PC-3 (cell line): Measurements from ENCODE around the gene CFAP157. TPM values are rescaled to one million over a fixed set of nuclear protein-coding genes. Genes with fewer than 3 reads are reported as not detected.

Experiments used
- ATAC-seq: fragments of 200-7000 bp; cut with Tn5 transposase; 2 replicates; pipeline ENCODE4 v1.9.1; 2020; ENCODE audit warnings: mild to moderate bottlenecking, moderate library complexity
- BruUV-seq: library from RNA; stranded (reverse); fragments of 400-500 nt; replicated peaks from 2 replicates; lab custom pipeline; 2021; lab: Mats Ljungman, UMichigan
- CTCF ChIA-PET: fragments of 300-600 bp; sonication (Branson Sonifier 250); formaldehyde crosslinking; loops from one replicate; lab custom pipeline; 2022; ENCODE audit warnings: antibody characterized with exemption; lab: Charles Lee
- POLR2A ChIA-PET: fragments of 300-600 bp; sonication (Branson Sonifier 250); formaldehyde crosslinking; loops from one replicate; lab custom pipeline; 2022; ENCODE audit warnings: antibody characterized with exemption; ENCODE audit not compliant: unreplicated experiment; lab: Charles Lee
- DNase-seq: peaks from one replicate; pipeline ENCODE4 v3.0.0-alpha.2; 2015
- H2AFZ ChIP-seq: fragments of 300-600 bp; sonication (generic); 2 replicates; pipeline ENCODE4 v1.6.0; 2016; ENCODE audit warnings: antibody characterized with exemption, low read length
- H3F3A ChIP-seq: fragments of 300-600 bp; sonication (generic); one replicate; pipeline ENCODE4 v1.6.0; 2017; ENCODE audit warnings: antibody characterized with exemption, low read length, control low read depth, mild to moderate bottlenecking; ENCODE audit not compliant: unreplicated experiment
- H3K27ac ChIP-seq: fragments of 300-600 bp; sonication (generic); 2 replicates; pipeline ENCODE4 v1.5.1; 2016; ENCODE audit warnings: mild to moderate bottlenecking, low read length
- H3K27me3 ChIP-seq: fragments of 300-600 bp; sonication (generic); 2 replicates; pipeline ENCODE4 v1.6.1; 2016; ENCODE audit warnings: low read length, mixed read lengths
- H3K36me3 ChIP-seq: fragments of 300-600 bp; sonication (generic); 2 replicates; pipeline ENCODE4 v1.6.1; 2016; ENCODE audit warnings: low read depth, mixed run types, low read length, mixed read lengths
- H3K4me1 ChIP-seq: fragments of 300-600 bp; sonication (generic); 2 replicates; pipeline ENCODE4 v1.5.1; 2016; ENCODE audit warnings: low read length; ENCODE audit not compliant: insufficient read depth
- H3K4me2 ChIP-seq: fragments of 300-600 bp; sonication (generic); 2 replicates; pipeline ENCODE4 v1.6.0; 2016; ENCODE audit warnings: low read length
- H3K4me3 ChIP-seq: fragments of 300-600 bp; sonication (generic); 2 replicates; pipeline ENCODE4 v1.5.1; 2016; ENCODE audit warnings: mild to moderate bottlenecking, low read length, mixed read lengths
- H3K79me2 ChIP-seq: fragments of 300-600 bp; sonication (generic); 2 replicates; pipeline ENCODE4 v1.6.1; 2017; ENCODE audit warnings: low read length, mixed read lengths
- H3K9ac ChIP-seq: fragments of 300-600 bp; sonication (generic); 2 replicates; pipeline ENCODE4 v1.6.0; 2016; ENCODE audit warnings: mild to moderate bottlenecking, low read length
- H3K9me2 ChIP-seq: fragments of 300-600 bp; sonication (generic); replicated peaks from 2 replicates; pipeline ENCODE4 v1.6.1; 2016; ENCODE audit warnings: mixed run types, low read length, mixed read lengths
- H3K9me3 ChIP-seq: fragments of 300-600 bp; sonication (generic); 2 replicates; pipeline ENCODE4 v1.6.1; 2016; ENCODE audit warnings: low read length, mixed read lengths
- H4K20me1 ChIP-seq: fragments of 300-600 bp; sonication (generic); 2 replicates; pipeline ENCODE4 v1.6.1; 2016; ENCODE audit warnings: low read length, mixed read lengths
- CTCF ChIP-seq: fragments of 300-600 bp; sonication (generic); conservative IDR thresholded peaks from 2 replicates; pipeline ENCODE4 v1.5.1; 2017; ENCODE audit warnings: antibody characterized with exemption, low read depth, mild to moderate bottlenecking, low read length
- EZH2 ChIP-seq: fragments of 300-600 bp; sonication (generic); IDR thresholded peaks from one replicate; pipeline ENCODE4 v1.6.1; 2017; ENCODE audit warnings: antibody characterized with exemption, mild to moderate bottlenecking, low read length; ENCODE audit not compliant: unreplicated experiment
- EZH2phosphoT487 ChIP-seq: fragments of 300-600 bp; sonication (generic); IDR thresholded peaks from 2 replicates; pipeline ENCODE4 v1.6.1; 2018; ENCODE audit warnings: mild to moderate bottlenecking, antibody characterized with exemption, low read length, borderline replicate concordance
- intact Hi-C: fragments of 100-400 bp; cut with micrococcal nuclease; formaldehyde crosslinking; loops from 2 replicates; pipeline ENCODE4 v1.9.0; 2023
- total RNA-seq: library from RNA; depleted of rRNA; stranded (reverse); fragments of >200 nt; gene quantifications from 2 replicates; pipeline ENCODE4 v1.2.3, GENCODE V29; 2014

CFAP157 gene
- total RNA-seq, 1 experiment from 2014 or later = not detected

- no peaks in the 10 kb centered on the region for H3K79me2 ChIP-seq
- ATAC-seq (no peak), DNase-seq (no peak)
- BruUV-seq = no TSS peak
- no peak overlapping the region for H3K4me2 ChIP-seq
- ChIA-PET CTCF (no interaction called here), POLR2A (no interaction called here)
- H3K9ac ChIP-seq = no peak overlapping the region
- H4K20me1 ChIP-seq = no peaks in the 10 kb centered on the region
- no peaks in the 10 kb centered on the region for H3K9me3 ChIP-seq
- H3K27me3 ChIP-seq = peaks cover 15% of the 10 kb centered on the region
- H3F3A ChIP-seq = no peaks in the 10 kb centered on the region
- H2AFZ ChIP-seq = no peak overlapping the region
- intact Hi-C loops = no loop called here
- no peak overlapping the region for H3K4me3 ChIP-seq
- H3K9me2 ChIP-seq = no peaks in the 10 kb centered on the region
- no peaks in the 10 kb centered on the region for H3K36me3 ChIP-seq
- H3K4me1 ChIP-seq = no peaks in the 10 kb centered on the region
- H3K27ac ChIP-seq = no peak overlapping the region
- no peak for TF ChIP-seq EZH2
- TF ChIP-seq CTCF = no peak
- no peak for TF ChIP-seq EZH2phosphoT487
Measured at GRCh38 chr9:127758843-127759242, 52.1 kb downstream of the CFAP157 start.

GRCh38 chr9:127761061-127761460, 54.3 kb downstream of the CFAP157 start:
- no peaks in the 10 kb centered on the region for H3K36me3 ChIP-seq
- no peaks in the 10 kb centered on the region for H3K4me1 ChIP-seq
- no peak overlapping the region for H3K9ac ChIP-seq
- H3K27ac ChIP-seq = no peak overlapping the region
- ChIA-PET CTCF (no interaction called here), POLR2A (no interaction called here)
- H3K79me2 ChIP-seq = no peaks in the 10 kb centered on the region
- no peak overlapping the region for H3K4me3 ChIP-seq
- H3K9me2 ChIP-seq = no peaks in the 10 kb centered on the region
- no TSS peak for BruUV-seq
- H4K20me1 ChIP-seq = no peaks in the 10 kb centered on the region
- H3K9me3 ChIP-seq = no peaks in the 10 kb centered on the region
- intact Hi-C loops = no loop called here
- no peak overlapping the region for H2AFZ ChIP-seq
- H3K27me3 ChIP-seq = no peaks in the 10 kb centered on the region
- ATAC-seq (no peak), DNase-seq (no peak)
- no peak overlapping the region for H3K4me2 ChIP-seq
- TF ChIP-seq CTCF (no peak), EZH2phosphoT487 (no peak), EZH2 (no peak)
- no peaks in the 10 kb centered on the region for H3F3A ChIP-seq

- no peaks in the 10 kb centered on the region for H3K4me1 ChIP-seq
- H3F3A ChIP-seq = no peaks in the 10 kb centered on the region
- H3K4me2 ChIP-seq = no peak overlapping the region
- no peaks in the 10 kb centered on the region for H3K27me3 ChIP-seq
- no peaks in the 10 kb centered on the region for H3K9me2 ChIP-seq
- TF ChIP-seq CTCF = no peak
- TF ChIP-seq EZH2 = no peak
- TF ChIP-seq EZH2phosphoT487 = no peak
- no peak overlapping the region for H3K9ac ChIP-seq
- ChIA-PET POLR2A (no interaction called here), CTCF (no interaction called here)
- no peaks in the 10 kb centered on the region for H4K20me1 ChIP-seq
- H3K4me3 ChIP-seq = no peak overlapping the region
- no peak overlapping the region for H3K27ac ChIP-seq
- H3K36me3 ChIP-seq = no peaks in the 10 kb centered on the region
- H2AFZ ChIP-seq = no peak overlapping the region
- intact Hi-C loops = no loop called here
- DNase-seq (no peak), ATAC-seq (no peak)
- no peaks in the 10 kb centered on the region for H3K79me2 ChIP-seq
- no peaks in the 10 kb centered on the region for H3K9me3 ChIP-seq
- no TSS peak for BruUV-seq
Measured at GRCh38 chr9:127761491-127761956, 54.7 kb downstream of the CFAP157 start.
